Fibroblast of skin of abdomen (primary cell): ENCODE data around the gene CGREF1.

Experiments used
- DNase-seq: peaks from one replicate; pipeline ENCODE4 v3.0.0-alpha.2; 2013

Gene CGREF1

GRCh38 chr2:27072920-27073319 is 46.0 kb downstream of the CGREF1 start:
- DNase-seq = peak; percentile 77

- DNase-seq = peak; percentile 95
These were observed 46.7 kb downstream of the CGREF1 start for GRCh38 chr2:27071990-27072830.

- peak; percentile 95 for DNase-seq
These were observed 47.5 kb downstream of the CGREF1 start, which contains the start of gene OST4 for GRCh38 chr2:27071277-27071989. Gene OST4 (minus strand): TSS chr2:27071654.

GRCh38 chr2:27070653-27071276 is 48.2 kb downstream of the CGREF1 start:
- DNase-seq = no peak

- DNase-seq = no peak
These were observed 48.8 kb downstream of the CGREF1 start for GRCh38 chr2:27069961-27070618.

- DNase-seq = no peak
These were observed 49.5 kb downstream of the CGREF1 start for GRCh38 chr2:27069436-27069835.

- no peak for DNase-seq
These were observed 51.5 kb downstream of the CGREF1 start for GRCh38 chr2:27067385-27067784.

GRCh38 chr2:27065128-27065527 is 53.8 kb downstream of the CGREF1 start:
- DNase-seq = no peak

GRCh38 chr2:27060323-27060722 is 58.6 kb downstream of the CGREF1 start:
- DNase-seq = no peak

GRCh38 chr2:27059141-27059820 is 59.6 kb downstream of the CGREF1 start:
- DNase-seq = no peak

GRCh38 chr2:27058210-27058609 is 60.7 kb downstream of the CGREF1 start:
- no peak for DNase-seq

- DNase-seq = no peak
These were observed 61.7 kb downstream of the CGREF1 start for GRCh38 chr2:27057184-27057583.

- no peak for DNase-seq
These were observed 64.2 kb downstream of the CGREF1 start for GRCh38 chr2:27054721-27055120.

GRCh38 chr2:27053776-27054175 is 65.2 kb downstream of the CGREF1 start:
- no peak for DNase-seq

GRCh38 chr2:27053321-27053720 is 65.6 kb downstream of the CGREF1 start:
- no peak for DNase-seq

GRCh38 chr2:27051902-27052645 is 66.9 kb downstream of the CGREF1 start:
- no peak for DNase-seq

- DNase-seq = peak; percentile 92
These were observed 67.7 kb downstream of the CGREF1 start, which contains the start of gene AGBL5 for GRCh38 chr2:27050996-27051901. Gene AGBL5 (plus strand): TSS chr2:27051668. CDS start chr2:27052959, 1,291 bp downstream.
